K562 (cell line): Measurements from ENCODE around the gene TRAP1. TPM values are rescaled to one million over a fixed set of nuclear protein-coding genes. Genes with fewer than 3 reads are reported as not detected.

Source experiments
- polyA plus RNA-seq, 8 experiments: library from polyadenylated mRNA; depleted of rRNA in 4 of 8; stranded (reverse) in 5 of 8; unstranded in 3 of 8; fragments of >200 nt; fragmentation: Nextera tagmentation in 2 of 8; fragmentation: Illumina TruSeq in 1 of 8; extraction: Ambion mirVana in 2 of 8; extraction: Trizol in 1 of 8; gene quantifications; 2 replicates each; pipeline versions ENCODE4 v1.2.1 to v1.2.3, GENCODE V29; 2011 to 2014; ENCODE audit warnings: inconsistent platforms in 1 of 8, missing spikeins in 1 of 8
- total RNA-seq, 7 experiments: library from RNA; depleted of rRNA in 6 of 7; stranded (reverse); fragments of >200 nt in 6 of 7; fragmentation: Illumina TruSeq in 2 of 7; extraction: Trizol in 2 of 7; gene quantifications; 2 replicates each; pipeline versions ENCODE4 v1.2.1 to v1.2.3, GENCODE V29; 2011 to 2021; ENCODE audit warnings: low replicate concordance in 1 of 7

TRAP1 gene
- total and polyA plus RNA-seq, 9 of the 15 experiments (the other 6 are each of a cell fraction or from before 2014, with no cell fraction given), result 19.1 to 436 (median 301) TPM

Other genes with a start within 250 kb of the TRAP1 start
- not detected in 2 replicates for gene C16orf90, start 222.0 kb downstream of the TRAP1 start, total RNA-seq (2014; rRNA removed)
- gene C16orf90, start 222.0 kb downstream of the TRAP1 start, total RNA-seq (2014; rRNA removed; fragmentation: Illumina TruSeq; extraction: Trizol), result not detected in 2 replicates
- not detected in 2 replicates for gene C16orf90, start 222.0 kb downstream of the TRAP1 start, total RNA-seq (2015; rRNA removed; fragmentation: Illumina TruSeq; extraction: Trizol)
- not detected in 2 replicates for gene C16orf90, start 222.0 kb downstream of the TRAP1 start, total RNA-seq (2021)
- not detected in 2 replicates for gene C16orf90, start 222.0 kb downstream of the TRAP1 start, polyA plus RNA-seq (2011; rRNA removed)
- gene C16orf90, start 222.0 kb downstream of the TRAP1 start, polyA plus RNA-seq (2014; fragmentation: Illumina TruSeq; extraction: Trizol), result not detected in 2 replicates
- gene C16orf90, start 222.0 kb downstream of the TRAP1 start, polyA plus RNA-seq (2014; fragmentation: Nextera tagmentation; extraction: Ambion mirVana), result not detected
- not detected in 2 replicates for gene C16orf90, start 222.0 kb downstream of the TRAP1 start, polyA plus RNA-seq (2014; rRNA removed)
- gene CLUAP1, start 216.5 kb downstream of the TRAP1 start, total RNA-seq (2014; rRNA removed), result 4.8 and 6.8 TPM in 2 replicates
- gene CLUAP1, start 216.5 kb downstream of the TRAP1 start, total RNA-seq (2014; rRNA removed; fragmentation: Illumina TruSeq; extraction: Trizol), result 10.8 and 11.0 TPM in 2 replicates
- 6.9 TPM in 2 replicates for gene CLUAP1, start 216.5 kb downstream of the TRAP1 start, total RNA-seq (2015; rRNA removed; fragmentation: Illumina TruSeq; extraction: Trizol)
- gene CLUAP1, start 216.5 kb downstream of the TRAP1 start, total RNA-seq (2021), result 6.2 and 6.7 TPM in 2 replicates
- 2.2 and 7.8 TPM in 2 replicates for gene CLUAP1, start 216.5 kb downstream of the TRAP1 start, polyA plus RNA-seq (2011; rRNA removed)
- gene CLUAP1, start 216.5 kb downstream of the TRAP1 start, polyA plus RNA-seq (2014; fragmentation: Illumina TruSeq; extraction: Trizol), result 5.9 and 8.3 TPM in 2 replicates
- 10 to 100 TPM; 11.1 to 17.6 TPM for gene CLUAP1, start 216.5 kb downstream of the TRAP1 start, polyA plus RNA-seq (2014; fragmentation: Nextera tagmentation; extraction: Ambion mirVana)
- 4.9 and 6.6 TPM in 2 replicates for gene CLUAP1, start 216.5 kb downstream of the TRAP1 start, polyA plus RNA-seq (2014; rRNA removed)
- not detected in 2 replicates for gene NLRC3, start 140.1 kb downstream of the TRAP1 start, total RNA-seq (2014; rRNA removed)
- not detected in 2 replicates for gene NLRC3, start 140.1 kb downstream of the TRAP1 start, total RNA-seq (2014; rRNA removed; fragmentation: Illumina TruSeq; extraction: Trizol)
- gene NLRC3, start 140.1 kb downstream of the TRAP1 start, total RNA-seq (2015; rRNA removed; fragmentation: Illumina TruSeq; extraction: Trizol), result not detected in 2 replicates
- 0.13 and 0.22 TPM in 2 replicates for gene NLRC3, start 140.1 kb downstream of the TRAP1 start, total RNA-seq (2021)
- 0.03 TPM in 1 of 2 replicates, not detected in the other for gene NLRC3, start 140.1 kb downstream of the TRAP1 start, polyA plus RNA-seq (2011; rRNA removed)
- gene NLRC3, start 140.1 kb downstream of the TRAP1 start, polyA plus RNA-seq (2014; fragmentation: Illumina TruSeq; extraction: Trizol), result not detected in 2 replicates
- under 1 TPM; 0.03 to 0.04 TPM for gene NLRC3, start 140.1 kb downstream of the TRAP1 start, polyA plus RNA-seq (2014; fragmentation: Nextera tagmentation; extraction: Ambion mirVana)
- 0.03 TPM in 1 of 2 replicates, not detected in the other for gene NLRC3, start 140.1 kb downstream of the TRAP1 start, polyA plus RNA-seq (2014; rRNA removed)
- gene SLX4, start 105.9 kb downstream of the TRAP1 start, total RNA-seq (2014; rRNA removed), result 3.8 and 4.1 TPM in 2 replicates
- 3.2 and 3.5 TPM in 2 replicates for gene SLX4, start 105.9 kb downstream of the TRAP1 start, total RNA-seq (2014; rRNA removed; fragmentation: Illumina TruSeq; extraction: Trizol)
- gene SLX4, start 105.9 kb downstream of the TRAP1 start, total RNA-seq (2015; rRNA removed; fragmentation: Illumina TruSeq; extraction: Trizol), result 3.7 and 4.2 TPM in 2 replicates
- gene SLX4, start 105.9 kb downstream of the TRAP1 start, total RNA-seq (2021), result 6.7 and 7.9 TPM in 2 replicates
- 2.7 and 3.0 TPM in 2 replicates for gene SLX4, start 105.9 kb downstream of the TRAP1 start, polyA plus RNA-seq (2011; rRNA removed)
- gene SLX4, start 105.9 kb downstream of the TRAP1 start, polyA plus RNA-seq (2014; fragmentation: Illumina TruSeq; extraction: Trizol), result 4.8 and 6.1 TPM in 2 replicates
- under 1 TPM; 0.29 to 0.45 TPM for gene SLX4, start 105.9 kb downstream of the TRAP1 start, polyA plus RNA-seq (2014; fragmentation: Nextera tagmentation; extraction: Ambion mirVana)
- gene SLX4, start 105.9 kb downstream of the TRAP1 start, polyA plus RNA-seq (2014; rRNA removed), result 4.0 and 4.3 TPM in 2 replicates
- gene DNASE1, start 62.8 kb downstream of the TRAP1 start, total RNA-seq (2014; rRNA removed), result 5.9 and 7.2 TPM in 2 replicates
- gene DNASE1, start 62.8 kb downstream of the TRAP1 start, total RNA-seq (2014; rRNA removed; fragmentation: Illumina TruSeq; extraction: Trizol), result 3.3 and 3.8 TPM in 2 replicates
- gene DNASE1, start 62.8 kb downstream of the TRAP1 start, total RNA-seq (2015; rRNA removed; fragmentation: Illumina TruSeq; extraction: Trizol), result 5.6 and 5.9 TPM in 2 replicates
- gene DNASE1, start 62.8 kb downstream of the TRAP1 start, total RNA-seq (2021), result 5.5 and 7.0 TPM in 2 replicates
- gene DNASE1, start 62.8 kb downstream of the TRAP1 start, polyA plus RNA-seq (2011; rRNA removed), result 10.1 and 10.3 TPM in 2 replicates
- 6.8 and 7.6 TPM in 2 replicates for gene DNASE1, start 62.8 kb downstream of the TRAP1 start, polyA plus RNA-seq (2014; fragmentation: Illumina TruSeq; extraction: Trizol)
- gene DNASE1, start 62.8 kb downstream of the TRAP1 start, polyA plus RNA-seq (2014; fragmentation: Nextera tagmentation; extraction: Ambion mirVana), result under 1 TPM; 0.53 to 0.84 TPM
- 7.2 and 9.4 TPM in 2 replicates for gene DNASE1, start 62.8 kb downstream of the TRAP1 start, polyA plus RNA-seq (2014; rRNA removed)
- gene CREBBP, start 163.2 kb upstream of the TRAP1 start, total RNA-seq (2014; rRNA removed), result 9.4 and 9.7 TPM in 2 replicates
- 5.6 and 8.9 TPM in 2 replicates for gene CREBBP, start 163.2 kb upstream of the TRAP1 start, total RNA-seq (2014; rRNA removed; fragmentation: Illumina TruSeq; extraction: Trizol)
- gene CREBBP, start 163.2 kb upstream of the TRAP1 start, total RNA-seq (2015; rRNA removed; fragmentation: Illumina TruSeq; extraction: Trizol), result 5.4 and 6.3 TPM in 2 replicates
- gene CREBBP, start 163.2 kb upstream of the TRAP1 start, total RNA-seq (2021), result 22.3 and 24.8 TPM in 2 replicates
- 2.6 and 4.1 TPM in 2 replicates for gene CREBBP, start 163.2 kb upstream of the TRAP1 start, polyA plus RNA-seq (2011; rRNA removed)
- 13.2 and 13.8 TPM in 2 replicates for gene CREBBP, start 163.2 kb upstream of the TRAP1 start, polyA plus RNA-seq (2014; fragmentation: Illumina TruSeq; extraction: Trizol)
- gene CREBBP, start 163.2 kb upstream of the TRAP1 start, polyA plus RNA-seq (2014; fragmentation: Nextera tagmentation; extraction: Ambion mirVana), result 1 to 10 TPM in 1 of 2 experiments, under 1 TPM in 1; 0.70 to 2.5 TPM
- gene CREBBP, start 163.2 kb upstream of the TRAP1 start, polyA plus RNA-seq (2014; rRNA removed), result 6.8 and 7.4 TPM in 2 replicates